GM11168 (cell line): ENCODE results near the gene CNIH3.
"Not testable (repeated sequence)": the region's sequence is repeated elsewhere in the genome, so short reads cannot be mapped to it uniquely, and the experiment has no call there.

ENCODE experiments used
- in situ Hi-C: fragments of 300-500 bp; cut with MboI; formaldehyde crosslinking; loops from one replicate; pipeline ENCODE4 v1.12.0; 2022; ENCODE audit warnings: low sequenced_read_pairs; ENCODE audit not compliant: unreplicated experiment

CNIH3 gene

DNA sequence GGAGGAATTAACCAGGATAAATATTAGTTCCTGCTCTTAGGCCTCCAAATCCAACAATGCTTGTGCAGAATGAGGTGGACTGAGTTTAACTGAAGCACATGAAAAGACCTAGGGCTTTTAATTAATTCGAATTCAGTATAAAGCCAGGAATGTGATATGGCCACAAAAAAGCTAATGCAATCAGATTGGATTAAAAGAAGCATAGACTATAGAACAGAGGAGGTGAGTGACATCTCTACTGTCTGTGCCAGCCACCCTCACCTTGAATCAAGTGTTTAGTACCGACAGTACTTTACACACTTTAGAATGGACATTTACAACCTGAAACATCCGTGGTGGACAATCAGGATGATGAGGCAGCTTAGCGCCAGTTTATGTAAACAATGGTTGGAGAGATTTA is 62.1 kb downstream of the CNIH3 start:
- in situ Hi-C loops = no loop called here

DNA sequence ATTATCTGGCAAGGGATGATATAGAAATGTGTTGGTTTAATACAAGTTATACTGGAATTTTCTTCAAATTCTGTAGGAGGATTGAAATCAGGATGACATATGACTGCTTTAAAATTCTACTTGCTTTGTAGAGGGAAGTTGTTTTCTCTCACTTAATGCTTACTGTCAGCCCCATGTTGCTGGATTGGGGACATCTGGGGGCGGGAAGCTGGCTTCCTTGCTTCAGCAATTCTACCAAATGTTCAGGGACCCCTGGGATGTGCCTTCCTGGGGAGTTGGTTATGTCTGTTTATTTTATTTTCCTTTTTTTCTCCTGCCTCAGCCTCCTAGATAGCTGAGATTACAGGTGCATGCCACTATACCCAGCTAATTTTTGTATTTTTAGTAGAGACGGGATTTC is 63.5 kb downstream of the CNIH3 start:
- in situ Hi-C loops = no loop called here

DNA sequence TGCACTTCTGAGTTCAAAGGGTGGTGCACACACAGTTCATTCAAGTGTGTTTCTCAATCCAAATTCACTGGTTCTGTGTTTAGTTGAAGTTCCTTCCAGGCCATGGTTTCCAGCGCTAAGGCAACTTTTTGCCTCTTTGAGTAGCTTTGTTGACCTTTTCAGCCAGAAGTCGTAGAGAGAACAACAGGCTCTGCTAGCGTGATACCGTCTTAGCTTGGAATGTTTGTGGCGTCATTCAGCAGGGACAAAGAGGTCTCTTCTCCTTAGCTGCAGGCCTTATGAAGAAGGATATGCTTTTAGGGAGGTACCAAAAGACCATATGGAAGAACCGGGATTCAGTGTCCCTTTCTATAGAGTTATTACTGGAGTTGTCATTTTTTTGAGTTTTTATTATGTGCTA is 65.7 kb downstream of the CNIH3 start:
- in situ Hi-C loops = no loop called here

DNA sequence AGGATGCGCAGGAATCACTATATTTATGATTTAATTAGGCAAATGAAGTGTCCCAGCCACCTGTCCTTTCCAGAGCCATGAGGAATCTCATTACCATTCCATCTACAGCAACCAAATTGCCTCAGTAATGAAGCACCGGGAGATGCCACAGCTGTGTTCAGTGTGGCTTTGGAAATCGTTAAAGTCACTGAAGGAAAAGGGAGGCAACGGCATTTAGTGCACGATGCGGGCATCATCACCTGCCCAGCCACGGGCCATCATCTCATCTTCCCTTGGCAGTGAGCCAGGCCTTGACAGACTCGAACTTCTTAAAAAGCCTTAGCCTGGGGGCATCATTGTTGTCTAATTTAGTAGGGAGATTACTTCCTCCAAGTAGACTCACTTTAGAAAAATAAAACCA is 67.8 kb downstream of the CNIH3 start:
- in situ Hi-C loops = no loop called here

DNA sequence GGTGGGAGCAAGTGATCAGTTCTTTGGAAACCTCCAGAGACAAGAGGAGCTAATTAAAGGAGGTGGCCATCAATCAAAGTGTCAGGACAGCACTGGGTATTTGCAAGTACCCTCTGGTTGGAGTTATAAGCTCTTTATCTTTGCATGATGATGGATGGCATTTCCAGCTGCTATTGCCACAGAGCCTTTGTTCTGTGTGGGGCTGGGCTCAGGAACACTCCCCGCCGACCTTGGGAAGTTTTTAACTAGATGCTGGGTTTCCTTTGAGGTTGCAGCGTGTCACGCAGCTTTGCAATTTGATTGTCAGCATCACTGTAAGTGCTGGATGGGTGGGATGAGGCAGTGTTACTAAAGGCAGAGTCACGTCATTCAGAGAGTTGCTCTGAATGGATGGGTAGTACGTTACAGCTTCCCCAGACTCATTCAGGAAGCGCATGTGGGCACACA is 68.9 kb downstream of the CNIH3 start:
- in situ Hi-C loops = no loop called here

DNA sequence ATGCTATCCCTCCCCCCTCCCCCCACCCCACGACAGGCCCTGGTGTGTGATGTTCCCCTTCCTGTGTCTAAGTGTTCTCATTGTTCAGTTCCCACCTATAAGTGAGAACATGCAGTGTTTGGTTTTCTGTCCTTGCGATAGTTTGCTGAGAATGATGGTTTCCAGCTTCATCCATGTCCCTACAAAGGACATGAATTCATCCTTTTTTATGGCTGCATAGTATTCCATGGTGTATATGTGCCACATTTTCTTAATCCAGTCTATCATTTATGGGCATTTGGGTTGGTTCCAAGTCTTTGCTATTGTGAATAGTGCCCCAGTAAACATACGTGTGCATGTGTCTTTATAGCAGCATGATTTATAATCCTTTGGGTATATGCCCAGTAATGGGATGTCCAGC is 70.0 kb downstream of the CNIH3 start:
- in situ Hi-C loops = not testable (repeated sequence)

DNA sequence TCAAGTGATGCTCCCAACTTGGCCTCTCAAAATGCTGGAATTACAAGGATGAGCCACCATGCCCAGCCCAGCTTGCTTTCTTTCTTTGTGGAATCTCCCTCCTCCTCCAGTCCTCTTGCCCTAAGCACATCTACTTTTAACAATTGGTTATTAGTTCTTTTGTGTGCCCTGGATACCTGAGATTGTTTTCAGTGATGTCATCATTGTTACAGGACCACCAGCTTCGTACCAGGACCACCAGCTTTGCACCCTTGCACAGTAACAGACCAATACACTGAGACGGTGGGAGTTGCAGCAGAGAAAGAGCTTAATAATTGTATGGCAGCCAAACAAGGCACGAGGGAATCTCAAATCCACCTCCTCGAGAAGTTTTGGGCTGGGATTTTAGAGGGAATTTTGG is 71.3 kb downstream of the CNIH3 start:
- in situ Hi-C loops = no loop called here

DNA sequence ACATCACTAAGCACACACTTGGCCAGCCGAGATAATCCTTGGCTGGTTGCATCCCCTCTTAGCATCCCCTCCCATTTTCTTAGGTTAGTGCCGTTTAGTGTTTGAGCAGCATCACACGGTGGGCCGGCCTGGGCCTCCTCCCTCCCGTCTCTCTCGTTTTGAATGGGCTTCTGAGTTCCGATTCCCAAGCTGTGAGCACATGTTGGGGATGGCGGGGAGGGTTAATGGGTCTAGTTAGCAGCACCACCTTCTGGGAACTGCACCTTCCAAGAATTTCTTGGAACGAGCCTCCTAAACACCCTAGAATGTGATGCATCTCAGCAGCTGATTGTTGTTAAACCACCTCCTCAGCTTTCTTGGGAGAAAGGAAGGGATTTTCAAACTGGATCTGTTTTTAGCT is 73.3 kb downstream of the CNIH3 start:
- in situ Hi-C loops = no loop called here

DNA sequence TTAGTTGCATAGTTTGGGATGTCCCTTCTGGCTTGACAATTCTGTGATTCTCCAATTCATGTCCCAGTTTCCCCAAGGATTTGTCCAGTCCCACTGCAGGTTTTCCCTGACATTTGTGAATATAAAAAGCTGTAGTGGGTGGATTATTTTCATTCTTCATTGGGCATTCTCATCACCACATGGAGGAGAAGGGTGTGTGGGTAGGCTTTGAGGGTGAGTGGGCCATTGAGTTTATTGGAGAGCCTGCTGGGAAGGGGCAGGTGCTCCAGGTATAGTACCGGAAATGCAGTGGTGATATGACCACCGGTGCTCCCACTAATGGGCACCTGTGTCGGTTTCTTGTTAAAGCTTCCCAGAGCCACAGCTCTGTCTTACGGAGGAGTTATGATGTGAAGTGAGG is 74.5 kb downstream of the CNIH3 start:
- in situ Hi-C loops = no loop called here

DNA sequence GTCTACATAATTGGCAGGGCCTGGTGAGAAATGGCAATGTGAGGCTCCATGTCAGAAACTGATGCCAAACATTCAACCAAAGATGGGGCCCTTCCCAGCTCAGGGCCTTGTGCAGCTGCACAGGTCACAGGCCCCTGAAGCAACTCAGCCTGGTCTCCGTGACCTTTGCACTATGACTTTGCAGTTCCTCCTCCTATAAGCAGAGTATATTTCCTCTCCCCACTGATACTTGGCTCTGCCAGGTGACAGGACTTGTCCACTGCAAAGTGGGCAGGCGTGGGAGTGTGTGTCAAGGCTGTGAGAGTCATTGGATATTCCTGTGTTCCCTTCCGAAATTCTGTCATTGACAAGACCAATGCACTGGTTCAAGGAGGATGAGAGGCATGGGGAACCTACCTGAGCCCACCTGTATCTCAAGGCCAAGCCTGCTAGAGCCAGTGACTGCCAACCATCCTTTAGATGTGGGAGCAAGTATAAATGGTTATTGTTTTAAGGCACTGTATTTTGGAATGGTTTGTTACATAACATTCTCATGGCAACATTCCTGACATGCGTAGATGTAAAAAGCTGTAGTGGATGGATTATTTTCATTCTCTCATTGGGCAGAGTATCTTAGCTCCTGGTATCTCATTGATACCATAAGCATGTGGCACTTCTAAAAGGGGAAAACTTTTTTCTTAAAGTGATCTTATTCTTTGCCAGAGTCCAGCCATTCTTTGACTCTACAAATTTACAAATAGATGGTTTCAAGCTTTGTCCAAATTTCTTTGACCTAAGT is 75.2 kb downstream of the CNIH3 start:
- in situ Hi-C loops = no loop called here

DNA sequence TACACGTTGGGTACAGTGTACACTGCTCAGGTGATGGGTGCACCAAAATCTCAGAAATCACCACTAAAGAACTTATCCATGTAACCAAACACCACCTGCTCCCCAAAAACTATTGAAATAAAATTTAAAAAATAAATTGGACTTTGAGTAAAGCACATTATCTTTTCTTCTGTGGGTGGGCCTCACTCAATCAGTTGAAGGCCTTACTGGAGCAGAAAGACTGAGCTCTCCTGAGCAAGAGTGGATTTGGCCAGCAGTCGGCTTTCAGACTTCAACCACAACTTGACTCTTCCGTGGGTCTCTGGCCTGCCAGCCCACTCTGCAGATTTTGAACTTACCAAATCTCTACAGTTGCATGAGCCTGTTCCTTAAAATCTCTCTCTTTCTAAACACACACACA is 78.9 kb downstream of the CNIH3 start:
- in situ Hi-C loops = no loop called here

DNA sequence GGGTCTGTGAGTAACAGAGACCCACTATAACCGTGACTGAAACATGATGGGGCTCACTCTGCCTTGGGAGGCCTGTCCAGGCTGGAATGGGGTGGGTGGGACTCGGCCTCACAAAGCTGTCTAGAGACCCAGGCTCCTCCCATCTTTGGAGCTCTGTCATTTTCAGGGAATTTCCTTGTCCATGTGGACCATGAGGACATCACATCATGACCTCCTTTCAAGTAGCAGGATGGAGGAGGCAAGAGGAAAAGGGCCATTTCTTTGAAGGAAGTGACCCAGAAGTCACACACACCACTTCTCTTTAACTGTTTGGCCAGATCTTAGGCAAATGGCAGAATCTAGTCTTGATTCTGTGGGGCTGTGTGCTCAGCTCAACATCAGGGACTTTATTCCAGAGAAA is 79.9 kb downstream of the CNIH3 start:
- in situ Hi-C loops = no loop called here

DNA sequence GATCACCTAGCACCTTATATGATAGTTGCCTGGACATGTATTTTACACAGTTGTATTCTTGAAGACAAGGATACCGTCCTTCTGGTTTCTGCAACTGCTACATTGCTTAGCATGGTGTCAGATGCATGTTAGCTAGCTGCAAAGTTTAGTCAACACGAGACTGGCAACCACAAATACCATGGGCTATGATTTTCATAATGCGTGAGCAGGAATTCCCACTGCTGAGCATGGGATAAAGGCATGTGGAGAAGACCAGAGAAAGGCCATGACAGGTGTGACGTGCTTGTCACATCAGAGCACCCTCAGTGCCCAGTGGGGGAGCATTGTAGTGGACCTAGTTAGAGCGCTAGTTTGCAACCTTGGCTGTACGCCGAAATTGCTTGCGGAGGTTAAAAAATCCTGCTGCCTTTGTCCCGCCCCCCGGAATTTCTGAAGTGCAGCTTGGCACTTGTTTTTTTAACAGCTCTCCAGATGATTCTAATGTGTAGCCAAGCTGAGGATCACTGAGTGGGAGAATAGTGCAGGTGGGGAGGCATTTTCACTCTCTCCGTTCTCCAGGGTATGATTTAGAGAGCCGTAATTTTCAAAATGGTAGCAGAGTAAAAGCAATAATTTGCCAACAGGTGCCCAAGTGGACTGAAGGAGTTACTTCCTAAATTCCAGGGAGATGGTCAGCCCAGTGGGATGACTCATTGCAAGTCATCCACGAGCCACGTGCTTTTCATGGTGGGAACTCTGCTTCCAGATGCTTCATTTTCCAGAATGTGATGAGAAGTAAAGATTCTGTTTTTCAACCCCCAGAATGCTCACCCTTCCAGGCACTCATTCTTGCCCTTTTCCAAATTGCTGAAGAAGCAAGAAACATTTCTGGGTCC is 81.0 kb downstream of the CNIH3 start:
- in situ Hi-C loops = no loop called here

DNA sequence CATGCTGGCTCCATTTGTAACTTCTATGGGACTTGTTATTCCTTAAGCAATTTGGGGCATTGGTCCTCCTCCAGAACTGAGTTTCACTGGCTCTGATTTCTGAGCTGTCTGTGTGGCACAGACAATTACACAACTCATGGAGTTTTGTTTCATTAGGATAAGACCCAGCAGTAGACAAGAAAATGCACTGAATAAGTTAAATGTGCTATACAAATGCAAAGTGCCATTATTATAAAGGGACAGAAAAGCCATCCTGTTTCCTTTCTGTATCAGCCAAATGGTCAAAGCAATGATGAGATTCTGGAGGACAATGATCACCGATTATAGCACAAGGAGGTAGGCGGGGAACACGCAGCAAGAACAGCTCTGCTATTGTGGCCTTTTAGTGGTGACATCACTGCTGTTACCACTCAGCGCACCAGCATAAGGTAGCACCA is 81.9 kb downstream of the CNIH3 start:
- in situ Hi-C loops = no loop called here

DNA sequence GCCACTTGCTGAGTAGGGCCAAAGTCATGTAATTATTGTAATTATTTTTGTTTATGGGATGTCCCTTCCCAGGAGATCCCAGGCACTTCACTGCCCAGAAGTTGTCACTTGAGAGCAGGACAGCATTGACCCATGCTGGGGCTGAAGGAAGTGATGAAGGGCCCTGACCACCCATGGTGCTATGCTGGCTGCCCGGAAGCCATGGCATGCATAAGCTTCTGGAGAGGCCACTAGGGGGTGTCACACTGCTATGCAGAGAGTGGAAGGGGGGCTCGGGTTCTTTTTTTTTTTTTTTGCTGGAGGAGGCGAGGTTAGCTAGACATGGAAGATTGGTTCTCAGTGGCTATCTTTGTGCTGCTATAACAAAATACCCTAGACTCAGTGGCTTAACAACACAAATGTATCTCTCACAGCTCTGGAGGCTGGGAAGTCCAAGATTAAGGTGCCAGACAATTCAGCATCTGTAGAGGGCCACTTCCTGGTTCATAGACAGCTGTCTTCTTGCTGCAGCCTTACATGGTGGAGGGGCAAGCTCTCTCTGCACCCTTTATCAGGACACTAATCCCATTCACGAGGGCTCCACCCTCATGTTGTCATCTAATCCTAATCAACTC is 84.9 kb downstream of the CNIH3 start:
- in situ Hi-C loops = loop anchor here (5.0 kb wide), 1 partner anchor 146 kb away; no protein-coding TSS in a partner anchor

DNA sequence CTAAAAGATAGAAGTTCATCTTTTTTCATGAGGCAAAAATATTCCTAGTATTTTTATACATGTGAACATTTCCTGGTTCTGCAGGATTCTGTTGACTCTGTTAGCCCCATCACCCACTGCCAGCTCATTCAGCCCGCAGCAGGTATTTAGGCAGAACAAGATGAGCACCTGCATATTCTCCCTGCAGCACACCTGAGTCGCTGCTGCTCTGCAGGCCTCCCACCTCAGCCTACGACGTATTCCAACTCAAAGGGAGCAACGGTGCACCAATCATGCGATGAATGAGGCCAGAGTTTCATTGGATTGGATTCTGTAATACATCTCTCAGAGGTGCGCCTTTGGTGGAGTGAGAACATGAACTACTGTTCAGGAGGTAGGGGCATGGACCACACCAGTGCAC is 87.6 kb downstream of the CNIH3 start:
- in situ Hi-C loops = loop anchor here (5.0 kb wide), 1 partner anchor 144 kb away; no protein-coding TSS in a partner anchor

DNA sequence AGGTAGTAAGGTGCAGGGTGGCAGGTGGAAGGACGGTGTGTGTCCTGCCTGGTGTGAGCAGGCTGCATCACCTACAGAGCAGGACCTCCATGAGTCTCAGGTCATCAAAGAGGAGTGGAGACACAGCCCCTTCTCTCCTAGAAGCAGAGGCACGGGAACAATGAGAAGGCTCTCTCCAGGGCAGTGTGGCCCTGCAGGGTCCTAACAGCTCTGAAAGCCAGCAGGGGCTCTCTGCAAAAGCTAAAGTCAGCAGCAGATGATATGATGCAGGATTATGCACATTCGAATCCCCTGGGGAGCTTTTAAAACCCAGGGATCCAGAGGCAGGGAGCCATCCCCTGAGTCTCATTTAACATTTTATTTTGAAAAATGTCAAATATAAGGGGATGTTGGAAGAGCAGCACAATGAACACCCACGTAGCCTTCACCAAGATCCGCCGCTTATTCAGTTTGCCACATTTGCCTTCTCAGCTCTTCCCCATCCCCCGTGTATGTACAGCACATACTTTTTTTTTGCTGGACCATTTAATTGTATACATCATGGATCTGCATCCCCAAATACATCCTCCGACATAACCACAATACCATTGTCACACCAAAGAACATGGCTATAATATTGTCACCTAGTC is 88.1 kb downstream of the CNIH3 start:
- in situ Hi-C loops = loop anchor here (5.0 kb wide), 1 partner anchor 143 kb away; no protein-coding TSS in a partner anchor

DNA sequence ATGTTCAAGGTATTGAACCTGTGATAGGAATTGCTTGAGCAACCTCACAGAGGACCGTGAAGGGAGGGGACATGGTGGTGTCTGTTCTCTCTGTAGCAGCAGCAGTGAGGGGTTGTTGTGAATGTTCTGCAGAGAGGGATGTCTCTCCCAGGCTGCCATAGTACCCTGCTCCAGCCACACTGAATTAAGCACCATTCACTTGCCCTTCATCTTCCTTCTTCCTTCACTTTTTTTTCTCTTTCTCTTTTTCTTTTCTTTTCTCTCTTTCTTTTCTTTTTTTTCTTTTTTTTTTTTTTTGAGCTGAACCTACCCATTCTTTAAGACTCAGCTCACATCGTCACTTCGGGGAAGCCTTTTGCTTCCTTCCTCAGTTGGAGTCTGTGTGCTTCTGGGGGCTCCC is 89.5 kb downstream of the CNIH3 start:
- in situ Hi-C loops = no loop called here

DNA sequence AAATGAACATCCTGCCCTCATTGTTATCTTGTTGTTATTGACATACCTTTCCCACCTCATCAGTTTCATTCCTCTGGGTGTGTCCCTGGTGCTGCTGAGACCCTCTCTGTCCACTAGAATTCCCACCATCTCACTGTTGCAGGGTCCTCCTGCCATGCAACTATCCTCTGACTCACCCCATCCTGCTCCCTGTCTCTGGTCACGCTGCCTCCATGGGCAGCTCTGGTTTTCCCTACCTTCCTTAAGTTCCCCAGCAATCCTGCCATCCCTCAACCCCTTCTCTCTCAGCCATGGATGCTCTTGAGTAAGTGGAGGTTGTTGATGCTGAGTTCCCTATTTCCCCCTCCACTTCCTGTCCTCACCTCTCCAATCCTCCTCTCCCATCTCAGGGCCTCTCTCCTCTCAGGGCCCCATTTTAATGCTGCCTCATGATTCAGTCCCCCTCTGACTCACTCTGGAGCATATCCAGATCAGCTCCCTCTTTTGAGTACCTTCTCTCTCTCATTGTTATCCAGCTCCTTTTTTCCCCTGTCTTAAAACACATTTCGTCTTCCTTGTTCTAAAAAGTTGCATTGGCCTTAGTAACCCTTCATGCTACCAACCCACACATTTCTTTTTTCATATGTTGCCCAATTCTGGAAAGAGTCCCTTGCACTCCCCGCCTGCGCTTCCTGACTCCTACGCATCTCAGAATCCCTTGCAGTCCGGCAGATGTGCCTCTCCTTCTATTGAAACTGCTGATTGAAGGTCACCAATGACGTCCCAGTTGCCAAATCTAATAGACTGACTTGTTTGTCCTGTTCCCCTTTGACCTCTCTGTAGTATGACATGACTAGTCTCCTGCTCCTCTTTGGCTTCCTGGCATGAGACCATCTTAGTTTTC is 92.0 kb downstream of the CNIH3 start:
- in situ Hi-C loops = no loop called here
